ENCODE measurements around the gene PFDN1. TPM values are rescaled to one million over a fixed set of nuclear protein-coding genes. Genes with fewer than 3 reads are reported as not detected.

PFDN1 gene
- total and polyA plus RNA-seq, 2 experiments from 2014 or later, result 119 to 256 TPM

GRCh38 chr5:140232731-140233130 lies 70.2 kb downstream of the PFDN1 start:
- H3K27ac Mint-ChIP-seq, result no peak overlapping the region
- no peak overlapping the region for H3K4me3 Mint-ChIP-seq
- Histone ChIP-seq H3K4me3 (no peak overlapping the region), H3K9me2 (ENCODE audit: insufficient read depth) (0 out of 2 replicates have a peak, but pooled peaks cover 6% of the 10 kb centered on the region), H3K79me2 (replicated peaks; ENCODE audit: insufficient read depth) (no peaks in the 10 kb centered on the region), H3K4me2 (no peak overlapping the region), H3K27me3 (ENCODE audit: insufficient read depth) (no peaks in the 10 kb centered on the region), H4K20me1 (replicated peaks; ENCODE audit: insufficient read depth) (no peaks in the 10 kb centered on the region), H3K36me3 (ENCODE audit: insufficient read depth) (no peaks in the 10 kb centered on the region), H3K27ac (ENCODE audit: low read depth) (no peak overlapping the region), H3K4me1 (ENCODE audit: insufficient read depth) (no peaks in the 10 kb centered on the region), H3F3A (replicated peaks; ENCODE audit: low read depth) (no peaks in the 10 kb centered on the region), H2AFZ (no peak overlapping the region)
- ATAC-seq (no peak), DNase-seq (ENCODE audit: low spot score) (no peak)
- TF ChIP-seq POLR2AphosphoS5 (IDR thresholded peaks at IDR 0.05; ENCODE audit: low read depth) (no peak), STAT1 (IDR thresholded peaks at IDR 0.05; ENCODE audit: unreplicated experiment) (no peak), CREB1 (CRISPR knock-in tag; IDR thresholded peaks at IDR 0.05; ENCODE audit: low read depth) (no peak), JUNB (IDR thresholded peaks at IDR 0.05; ENCODE audit: unreplicated experiment) (no peak), EZH2phosphoT487 (IDR thresholded peaks at IDR 0.05; ENCODE audit: unreplicated experiment) (no peak), ETS1 (IDR thresholded peaks at IDR 0.05) (no peak), EZH2 (IDR thresholded peaks at IDR 0.05; ENCODE audit: low read depth, unreplicated experiment) (no peak), NANOG (IDR thresholded peaks at IDR 0.05; ENCODE audit: borderline replicate concordance) (no peak), ZNF331 (CRISPR knock-in tag; IDR thresholded peaks at IDR 0.05; ENCODE audit: low read depth) (no peak), ZNF114 (CRISPR knock-in tag; IDR thresholded peaks at IDR 0.05) (no peak)
- TF ChIP-seq, protein P1, sequence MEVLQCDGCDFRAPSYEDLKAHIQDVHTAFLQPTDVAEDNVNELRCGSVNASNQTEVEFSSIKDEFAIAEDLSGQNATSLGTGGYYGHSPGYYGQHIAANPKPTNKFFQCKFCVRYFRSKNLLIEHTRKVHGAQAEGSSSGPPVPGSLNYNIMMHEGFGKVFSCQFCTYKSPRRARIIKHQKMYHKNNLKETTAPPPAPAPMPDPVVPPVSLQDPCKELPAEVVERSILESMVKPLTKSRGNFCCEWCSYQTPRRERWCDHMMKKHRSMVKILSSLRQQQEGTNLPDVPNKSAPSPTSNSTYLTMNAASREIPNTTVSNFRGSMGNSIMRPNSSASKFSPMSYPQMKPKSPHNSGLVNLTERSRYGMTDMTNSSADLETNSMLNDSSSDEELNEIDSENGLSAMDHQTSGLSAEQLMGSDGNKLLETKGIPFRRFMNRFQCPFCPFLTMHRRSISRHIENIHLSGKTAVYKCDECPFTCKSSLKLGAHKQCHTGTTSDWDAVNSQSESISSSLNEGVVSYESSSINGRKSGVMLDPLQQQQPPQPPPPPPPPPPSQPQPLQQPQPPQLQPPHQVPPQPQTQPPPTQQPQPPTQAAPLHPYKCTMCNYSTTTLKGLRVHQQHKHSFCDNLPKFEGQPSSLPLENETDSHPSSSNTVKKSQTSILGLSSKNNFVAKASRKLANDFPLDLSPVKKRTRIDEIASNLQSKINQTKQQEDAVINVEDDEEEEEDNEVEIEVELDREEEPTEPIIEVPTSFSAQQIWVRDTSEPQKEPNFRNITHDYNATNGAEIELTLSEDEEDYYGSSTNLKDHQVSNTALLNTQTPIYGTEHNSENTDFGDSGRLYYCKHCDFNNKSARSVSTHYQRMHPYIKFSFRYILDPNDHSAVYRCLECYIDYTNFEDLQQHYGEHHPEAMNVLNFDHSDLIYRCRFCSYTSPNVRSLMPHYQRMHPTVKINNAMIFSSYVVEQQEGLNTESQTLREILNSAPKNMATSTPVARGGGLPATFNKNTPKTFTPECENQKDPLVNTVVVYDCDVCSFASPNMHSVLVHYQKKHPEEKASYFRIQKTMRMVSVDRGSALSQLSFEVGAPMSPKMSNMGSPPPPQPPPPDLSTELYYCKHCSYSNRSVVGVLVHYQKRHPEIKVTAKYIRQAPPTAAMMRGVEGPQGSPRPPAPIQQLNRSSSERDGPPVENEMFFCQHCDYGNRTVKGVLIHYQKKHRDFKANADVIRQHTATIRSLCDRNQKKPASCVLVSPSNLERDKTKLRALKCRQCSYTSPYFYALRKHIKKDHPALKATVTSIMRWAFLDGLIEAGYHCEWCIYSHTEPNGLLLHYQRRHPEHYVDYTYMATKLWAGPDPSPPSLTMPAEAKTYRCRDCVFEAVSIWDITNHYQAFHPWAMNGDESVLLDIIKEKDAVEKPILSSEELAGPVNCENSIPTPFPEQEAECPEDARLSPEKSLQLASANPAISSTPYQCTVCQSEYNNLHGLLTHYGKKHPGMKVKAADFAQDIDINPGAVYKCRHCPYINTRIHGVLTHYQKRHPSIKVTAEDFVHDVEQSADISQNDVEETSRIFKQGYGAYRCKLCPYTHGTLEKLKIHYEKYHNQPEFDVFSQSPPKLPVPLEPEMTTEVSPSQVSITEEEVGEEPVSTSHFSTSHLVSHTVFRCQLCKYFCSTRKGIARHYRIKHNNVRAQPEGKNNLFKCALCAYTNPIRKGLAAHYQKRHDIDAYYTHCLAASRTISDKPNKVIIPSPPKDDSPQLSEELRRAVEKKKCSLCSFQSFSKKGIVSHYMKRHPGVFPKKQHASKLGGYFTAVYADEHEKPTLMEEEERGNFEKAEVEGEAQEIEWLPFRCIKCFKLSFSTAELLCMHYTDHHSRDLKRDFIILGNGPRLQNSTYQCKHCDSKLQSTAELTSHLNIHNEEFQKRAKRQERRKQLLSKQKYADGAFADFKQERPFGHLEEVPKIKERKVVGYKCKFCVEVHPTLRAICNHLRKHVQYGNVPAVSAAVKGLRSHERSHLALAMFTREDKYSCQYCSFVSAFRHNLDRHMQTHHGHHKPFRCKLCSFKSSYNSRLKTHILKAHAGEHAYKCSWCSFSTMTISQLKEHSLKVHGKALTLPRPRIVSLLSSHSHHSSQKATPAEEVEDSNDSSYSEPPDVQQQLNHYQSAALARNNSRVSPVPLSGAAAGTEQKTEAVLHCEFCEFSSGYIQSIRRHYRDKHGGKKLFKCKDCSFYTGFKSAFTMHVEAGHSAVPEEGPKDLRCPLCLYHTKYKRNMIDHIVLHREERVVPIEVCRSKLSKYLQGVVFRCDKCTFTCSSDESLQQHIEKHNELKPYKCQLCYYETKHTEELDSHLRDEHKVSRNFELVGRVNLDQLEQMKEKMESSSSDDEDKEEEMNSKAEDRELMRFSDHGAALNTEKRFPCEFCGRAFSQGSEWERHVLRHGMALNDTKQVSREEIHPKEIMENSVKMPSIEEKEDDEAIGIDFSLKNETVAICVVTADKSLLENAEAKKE (CRISPR knock-in tag; IDR thresholded peaks at IDR 0.05), result no peak
- TF ChIP-seq, protein P2, sequence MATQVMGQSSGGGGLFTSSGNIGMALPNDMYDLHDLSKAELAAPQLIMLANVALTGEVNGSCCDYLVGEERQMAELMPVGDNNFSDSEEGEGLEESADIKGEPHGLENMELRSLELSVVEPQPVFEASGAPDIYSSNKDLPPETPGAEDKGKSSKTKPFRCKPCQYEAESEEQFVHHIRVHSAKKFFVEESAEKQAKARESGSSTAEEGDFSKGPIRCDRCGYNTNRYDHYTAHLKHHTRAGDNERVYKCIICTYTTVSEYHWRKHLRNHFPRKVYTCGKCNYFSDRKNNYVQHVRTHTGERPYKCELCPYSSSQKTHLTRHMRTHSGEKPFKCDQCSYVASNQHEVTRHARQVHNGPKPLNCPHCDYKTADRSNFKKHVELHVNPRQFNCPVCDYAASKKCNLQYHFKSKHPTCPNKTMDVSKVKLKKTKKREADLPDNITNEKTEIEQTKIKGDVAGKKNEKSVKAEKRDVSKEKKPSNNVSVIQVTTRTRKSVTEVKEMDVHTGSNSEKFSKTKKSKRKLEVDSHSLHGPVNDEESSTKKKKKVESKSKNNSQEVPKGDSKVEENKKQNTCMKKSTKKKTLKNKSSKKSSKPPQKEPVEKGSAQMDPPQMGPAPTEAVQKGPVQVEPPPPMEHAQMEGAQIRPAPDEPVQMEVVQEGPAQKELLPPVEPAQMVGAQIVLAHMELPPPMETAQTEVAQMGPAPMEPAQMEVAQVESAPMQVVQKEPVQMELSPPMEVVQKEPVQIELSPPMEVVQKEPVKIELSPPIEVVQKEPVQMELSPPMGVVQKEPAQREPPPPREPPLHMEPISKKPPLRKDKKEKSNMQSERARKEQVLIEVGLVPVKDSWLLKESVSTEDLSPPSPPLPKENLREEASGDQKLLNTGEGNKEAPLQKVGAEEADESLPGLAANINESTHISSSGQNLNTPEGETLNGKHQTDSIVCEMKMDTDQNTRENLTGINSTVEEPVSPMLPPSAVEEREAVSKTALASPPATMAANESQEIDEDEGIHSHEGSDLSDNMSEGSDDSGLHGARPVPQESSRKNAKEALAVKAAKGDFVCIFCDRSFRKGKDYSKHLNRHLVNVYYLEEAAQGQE (IDR thresholded peaks at IDR 0.05; ENCODE audit: unreplicated experiment), result no peak
- TF ChIP-seq, protein P3, sequence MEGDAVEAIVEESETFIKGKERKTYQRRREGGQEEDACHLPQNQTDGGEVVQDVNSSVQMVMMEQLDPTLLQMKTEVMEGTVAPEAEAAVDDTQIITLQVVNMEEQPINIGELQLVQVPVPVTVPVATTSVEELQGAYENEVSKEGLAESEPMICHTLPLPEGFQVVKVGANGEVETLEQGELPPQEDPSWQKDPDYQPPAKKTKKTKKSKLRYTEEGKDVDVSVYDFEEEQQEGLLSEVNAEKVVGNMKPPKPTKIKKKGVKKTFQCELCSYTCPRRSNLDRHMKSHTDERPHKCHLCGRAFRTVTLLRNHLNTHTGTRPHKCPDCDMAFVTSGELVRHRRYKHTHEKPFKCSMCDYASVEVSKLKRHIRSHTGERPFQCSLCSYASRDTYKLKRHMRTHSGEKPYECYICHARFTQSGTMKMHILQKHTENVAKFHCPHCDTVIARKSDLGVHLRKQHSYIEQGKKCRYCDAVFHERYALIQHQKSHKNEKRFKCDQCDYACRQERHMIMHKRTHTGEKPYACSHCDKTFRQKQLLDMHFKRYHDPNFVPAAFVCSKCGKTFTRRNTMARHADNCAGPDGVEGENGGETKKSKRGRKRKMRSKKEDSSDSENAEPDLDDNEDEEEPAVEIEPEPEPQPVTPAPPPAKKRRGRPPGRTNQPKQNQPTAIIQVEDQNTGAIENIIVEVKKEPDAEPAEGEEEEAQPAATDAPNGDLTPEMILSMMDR (conservative IDR thresholded peaks at IDR 0.05; ENCODE audit: low read depth in 2 of 2), result no peak
- H3K36me3 Mint-ChIP-seq (ENCODE audit: low read depth), result no peaks in the 10 kb centered on the region
- H3K4me1 Mint-ChIP-seq, result no peaks in the 10 kb centered on the region
- no peaks in the 10 kb centered on the region for H3K27me3 Mint-ChIP-seq (ENCODE audit: insufficient read depth, low read depth, poor library complexity)
- no peaks in the 10 kb centered on the region for H3K9me3 Mint-ChIP-seq

Data from GM23338 (cell line).